DND-41 (cell line): Measurements from ENCODE around the gene ULBP3.
A peak's percentile ranks its signal among the peaks of the same experiment; 100 is the strongest.

Experiments
- ATAC-seq: fragments of 200-7000 bp; cut with Tn5 transposase; 3 replicates; pipeline ENCODE4 v1.9.1; 2021; ENCODE audit warnings: low read depth; ENCODE audit not compliant: insufficient read depth
- DNase-seq: peaks from one replicate; pipeline ENCODE4 v3.0.0-alpha.2; 2020
- H2AFZ ChIP-seq: 2 replicates; pipeline ENCODE4 v1.6.0; 2012; ENCODE audit warnings: low read depth, low read length
- H3K27ac ChIP-seq: 2 replicates; pipeline ENCODE4 v1.5.1; 2012; ENCODE audit warnings: low read length, inconsistent platforms
- H3K27me3 ChIP-seq: fragments of 200-600 bp; sonication (generic); 2 replicates; pipeline ENCODE4 v1.6.0; 2012; ENCODE audit warnings: low read length, mild to moderate bottlenecking, inconsistent platforms; ENCODE audit not compliant: insufficient read depth, poor library complexity
- H3K36me3 ChIP-seq: 2 replicates; pipeline ENCODE4 v1.5.1; 2012; ENCODE audit warnings: low read length, inconsistent platforms; ENCODE audit not compliant: insufficient read depth
- H3K4me1 ChIP-seq: 2 replicates; pipeline ENCODE4 v1.5.1; 2012; ENCODE audit warnings: mild to moderate bottlenecking, low read length; ENCODE audit not compliant: insufficient read depth
- H3K4me2 ChIP-seq: 2 replicates; pipeline ENCODE4 v1.6.0; 2012; ENCODE audit warnings: mild to moderate bottlenecking, moderate library complexity, low read length, inconsistent platforms; ENCODE audit not compliant: insufficient read depth
- H3K4me3 ChIP-seq, 2 experiments: fragments of 200-600 bp in 1 of 2; shearing (Covaris generic) in 1 of 2; 2 replicates each; pipeline ENCODE4 v1.5.1; 2012 to 2016; ENCODE audit warnings: inconsistent platforms in 2 of 2, low read length in 2 of 2, mild to moderate bottlenecking in 2 of 2, low read depth in 1 of 2, moderate library complexity in 1 of 2
- H3K79me2 ChIP-seq: 2 replicates; pipeline ENCODE4 v1.6.0; 2012; ENCODE audit warnings: low read length, inconsistent platforms; ENCODE audit not compliant: insufficient read depth
- H3K9ac ChIP-seq: 2 replicates; pipeline ENCODE4 v1.6.0; 2012; ENCODE audit warnings: low read depth, mild to moderate bottlenecking, inconsistent platforms, low read length, moderate library complexity
- H3K9me3 ChIP-seq: 2 replicates; pipeline ENCODE4 v1.5.1; 2012; ENCODE audit warnings: low read length, moderate library complexity, mild to moderate bottlenecking, inconsistent platforms; ENCODE audit not compliant: insufficient read depth, severe bottlenecking
- H4K20me1 ChIP-seq: 2 replicates; pipeline ENCODE4 v1.6.0; 2012; ENCODE audit warnings: low read length; ENCODE audit not compliant: insufficient read depth
- EZH2 ChIP-seq: IDR thresholded peaks from 3 replicates; pipeline ENCODE4 v1.6.1; 2012; ENCODE audit warnings: borderline replicate concordance, low read depth, mild to moderate bottlenecking, moderate library complexity, low read length, inconsistent platforms; ENCODE audit not compliant: severe bottlenecking
- TF ChIP-seq, protein P1 (sequence below): IDR thresholded peaks from 2 replicates; pipeline ENCODE4 v1.5.1; 2012; ENCODE audit warnings: borderline replicate concordance, low read length, moderate library complexity, mild to moderate bottlenecking; ENCODE audit not compliant: poor library complexity, severe bottlenecking; ENCODE audit errors: extremely low read depth

Gene ULBP3

GRCh38 chr6:150083839-150084238, 14.9 kb upstream of the ULBP3 start:
- Histone ChIP-seq H3K27ac (no peak overlapping the region), H3K4me1 (peaks cover 8% of the 10 kb centered on the region; the same call in 1 of the 2 replicates)

GRCh38 chr6:150081702-150082101, 12.8 kb upstream of the ULBP3 start:
- H3K9me3 ChIP-seq = no peaks in the 10 kb centered on the region
- H3K4me2 ChIP-seq = no peak overlapping the region
- H4K20me1 ChIP-seq = peaks cover 19% of the 10 kb centered on the region; the same call in 1 of the 2 replicates
- no peaks in the 10 kb centered on the region for H3K79me2 ChIP-seq
- DNase-seq (no peak), ATAC-seq (no peak)
- peaks cover 8% of the 10 kb centered on the region; the same call in 1 of the 2 replicates for H3K4me1 ChIP-seq
- H3K27ac ChIP-seq = no peak overlapping the region
- no peak overlapping the region for H3K9ac ChIP-seq
- no peak overlapping the region for H3K4me3 ChIP-seq
- no peaks in the 10 kb centered on the region for H3K36me3 ChIP-seq
- TF ChIP-seq, protein P1, sequence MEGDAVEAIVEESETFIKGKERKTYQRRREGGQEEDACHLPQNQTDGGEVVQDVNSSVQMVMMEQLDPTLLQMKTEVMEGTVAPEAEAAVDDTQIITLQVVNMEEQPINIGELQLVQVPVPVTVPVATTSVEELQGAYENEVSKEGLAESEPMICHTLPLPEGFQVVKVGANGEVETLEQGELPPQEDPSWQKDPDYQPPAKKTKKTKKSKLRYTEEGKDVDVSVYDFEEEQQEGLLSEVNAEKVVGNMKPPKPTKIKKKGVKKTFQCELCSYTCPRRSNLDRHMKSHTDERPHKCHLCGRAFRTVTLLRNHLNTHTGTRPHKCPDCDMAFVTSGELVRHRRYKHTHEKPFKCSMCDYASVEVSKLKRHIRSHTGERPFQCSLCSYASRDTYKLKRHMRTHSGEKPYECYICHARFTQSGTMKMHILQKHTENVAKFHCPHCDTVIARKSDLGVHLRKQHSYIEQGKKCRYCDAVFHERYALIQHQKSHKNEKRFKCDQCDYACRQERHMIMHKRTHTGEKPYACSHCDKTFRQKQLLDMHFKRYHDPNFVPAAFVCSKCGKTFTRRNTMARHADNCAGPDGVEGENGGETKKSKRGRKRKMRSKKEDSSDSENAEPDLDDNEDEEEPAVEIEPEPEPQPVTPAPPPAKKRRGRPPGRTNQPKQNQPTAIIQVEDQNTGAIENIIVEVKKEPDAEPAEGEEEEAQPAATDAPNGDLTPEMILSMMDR = no peak
- no peak for TF ChIP-seq EZH2
- H3K27me3 ChIP-seq = peaks cover 41% of the 10 kb centered on the region
- H2AFZ ChIP-seq = no peak overlapping the region

More at GRCh38 chr6:150083839-150084238, 14.9 kb upstream of the ULBP3 start:
- H3K4me3 ChIP-seq = no peak overlapping the region
- H2AFZ ChIP-seq = no peak overlapping the region
- ATAC-seq = no peak
- no peak for DNase-seq
- no peaks in the 10 kb centered on the region for H3K79me2 ChIP-seq
- TF ChIP-seq EZH2 = no peak
- TF ChIP-seq, protein P1 = no peak
- H3K9ac ChIP-seq = no peak overlapping the region
- H3K4me2 ChIP-seq = no peak overlapping the region
- peaks cover 45% of the 10 kb centered on the region for H3K27me3 ChIP-seq
- no peaks in the 10 kb centered on the region for H3K9me3 ChIP-seq
- no peaks in the 10 kb centered on the region for H3K36me3 ChIP-seq
- H4K20me1 ChIP-seq = peaks cover 17% of the 10 kb centered on the region; the same call in 1 of the 2 replicates

- Histone ChIP-seq H3K79me2 (no peaks in the 10 kb centered on the region), H3K9me3 (no peaks in the 10 kb centered on the region), H4K20me1 (peaks cover 22% of the 10 kb centered on the region; the same call in 1 of the 2 replicates), H3K36me3 (no peaks in the 10 kb centered on the region), H3K4me1 (peaks cover 8% of the 10 kb centered on the region; the same call in 1 of the 2 replicates), H2AFZ (no peak overlapping the region), H3K27me3 (peaks cover 47% of the 10 kb centered on the region), H3K27ac (no peak overlapping the region), H3K4me2 (0 out of 2 replicates have a peak overlapping the region, but pooled peaks have one; percentile 3), H3K9ac (no peak overlapping the region), H3K4me3 (no peak overlapping the region)
- ATAC-seq (peak; percentile 95), DNase-seq (peak; percentile 85)
- TF ChIP-seq, protein P1 = no peak
- no peak for TF ChIP-seq EZH2
These were observed 10.7 kb upstream of the ULBP3 start for GRCh38 chr6:150079604-150080003.
